ENCODE measurements around the gene GPATCH8.
"Not testable (repeated sequence)": the region's sequence is repeated elsewhere in the genome, so short reads cannot be mapped to it uniquely, and the experiment has no call there.

Gene GPATCH8

DNA sequence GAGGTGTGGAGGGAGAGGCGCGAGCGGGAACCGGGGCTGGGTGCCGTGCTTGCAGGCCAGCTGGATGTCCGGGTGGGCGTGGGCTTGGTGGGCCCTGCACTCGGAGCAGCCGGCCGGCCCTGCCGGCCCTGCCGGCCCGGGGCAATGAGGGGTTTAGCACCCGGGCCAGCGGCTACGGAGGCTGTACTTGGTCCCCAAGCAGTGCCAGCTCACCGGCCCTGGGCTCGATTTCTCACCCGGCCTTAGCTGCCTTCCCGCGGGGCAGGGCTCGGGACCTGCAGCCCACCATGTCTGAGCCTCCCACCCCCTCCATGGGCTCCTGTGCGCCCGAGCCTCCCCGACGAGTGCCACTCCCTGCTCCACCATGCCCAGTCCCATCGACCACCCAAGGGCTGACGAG lies 24.7 kb upstream of the GPATCH8 start:
- no peak for DNase-seq

DNA sequence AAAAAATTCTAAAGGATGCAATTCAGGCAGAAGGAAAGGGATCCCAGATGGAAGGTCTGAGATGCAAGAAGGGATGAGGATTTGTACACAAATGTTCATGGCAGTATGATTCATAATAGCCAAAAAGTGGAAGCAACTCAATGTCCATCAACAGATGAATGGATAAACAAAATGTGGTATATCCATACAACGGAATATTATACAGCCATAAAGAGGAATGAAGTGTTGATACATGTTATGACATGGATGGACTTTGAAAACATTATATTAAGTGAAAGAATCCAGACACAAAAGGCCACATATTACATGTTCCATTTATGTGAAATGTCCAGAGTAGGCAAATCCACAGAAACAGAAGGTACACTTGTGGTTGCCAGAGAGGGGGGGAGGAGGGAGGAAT lies 23.9 kb upstream of the GPATCH8 start:
- DNase-seq = no peak

DNA sequence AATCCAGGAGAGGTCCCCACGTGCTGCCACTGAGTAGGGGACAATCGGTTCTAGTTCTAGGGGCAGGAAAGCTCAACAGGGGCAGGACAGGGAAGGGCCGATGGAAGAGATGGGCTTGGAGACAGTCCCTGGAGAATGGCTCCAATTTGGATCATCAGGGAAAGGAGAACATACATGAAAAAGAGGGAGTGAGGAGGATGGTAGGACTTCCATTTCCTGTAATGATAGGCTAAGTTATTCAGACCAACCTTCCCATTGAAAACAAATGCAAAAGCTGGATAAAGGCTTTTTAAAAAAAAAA lies 20.4 kb upstream of the GPATCH8 start:
- no peak for DNase-seq

GRCh38 chr17:44522883-44523671 lies 19.9 kb upstream of the GPATCH8 start:
- DNase-seq = peak in 3 of 58 donors; percentile 11 to 14 (median 12)

GRCh38 chr17:44518032-44518431 lies 14.8 kb upstream of the GPATCH8 start:
- no peak for DNase-seq

DNA sequence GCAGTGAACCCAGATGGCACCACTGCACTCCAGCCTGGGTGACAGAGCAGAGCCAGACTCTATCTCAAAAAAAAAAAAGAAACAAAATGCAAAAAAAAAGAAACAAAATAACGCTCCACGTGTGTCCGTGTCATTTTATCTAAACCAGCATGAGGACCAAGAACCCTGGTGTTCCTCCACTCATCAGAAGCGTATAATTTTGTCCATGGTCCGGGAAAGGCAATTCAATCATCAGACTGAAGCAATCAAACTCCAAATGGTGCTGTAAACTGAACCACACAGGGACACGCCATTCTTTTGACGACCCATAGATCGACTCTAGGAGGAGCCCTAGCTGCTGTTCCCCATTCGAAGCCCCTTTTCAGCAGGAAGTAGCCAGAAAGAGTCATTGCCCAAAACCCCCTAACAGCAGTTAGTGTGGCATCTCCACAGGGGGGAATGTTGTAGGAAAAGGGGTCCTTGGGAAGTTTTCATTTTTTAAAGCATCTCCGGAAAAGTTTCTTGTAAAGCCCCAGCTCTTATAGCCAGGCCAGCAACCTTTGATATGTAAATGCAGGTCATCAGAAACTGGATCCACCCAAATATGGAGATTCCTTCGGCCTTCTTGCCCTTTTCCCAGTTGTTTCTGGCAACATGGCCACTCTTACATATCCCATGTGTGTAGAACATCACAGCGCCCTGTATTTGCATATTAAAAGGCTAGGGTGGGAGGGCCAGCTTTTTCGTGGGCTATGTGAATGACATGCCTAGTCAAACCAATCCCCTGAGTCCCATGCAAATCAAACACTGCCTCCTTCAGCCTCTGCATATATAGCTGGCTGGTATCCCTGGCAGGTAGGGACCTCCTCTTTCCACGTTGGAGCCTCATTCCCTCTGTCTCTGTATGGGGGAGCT lies 8.3 kb upstream of the GPATCH8 start:
- DNase-seq = not testable (repeated sequence)

GRCh38 chr17:44506939-44507604 lies 3.9 kb upstream of the GPATCH8 start:
- not testable (repeated sequence) for DNase-seq

GRCh38 chr17:44502598-44503146 lies 534 bp downstream of the GPATCH8 start:
- DNase-seq = peak in 9 of 58 donors; percentile 10 to 53 (median 42)

- no peak for DNase-seq
Measured at GRCh38 chr17:44501866-44502375, 1.3 kb downstream of the GPATCH8 start.

DNA sequence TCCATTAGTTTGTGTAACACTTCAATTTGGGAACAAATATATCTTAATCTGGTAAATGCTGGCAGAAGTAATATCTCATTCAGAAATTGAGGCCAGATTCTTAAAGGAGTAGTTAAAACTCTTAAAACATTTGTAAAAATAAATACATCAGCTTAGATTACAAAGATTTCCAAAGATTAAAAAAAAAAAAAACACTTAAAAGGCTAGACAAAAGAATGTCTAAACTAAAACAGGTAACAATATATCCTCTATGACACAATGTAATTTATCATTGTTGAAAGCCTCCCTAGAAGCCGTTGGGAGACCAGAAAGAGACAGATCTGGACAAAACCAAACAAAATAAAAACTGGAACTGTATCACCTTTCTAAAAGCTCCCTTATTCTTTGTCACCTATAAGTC lies 3.5 kb downstream of the GPATCH8 start:
- DNase-seq = no peak

DNA sequence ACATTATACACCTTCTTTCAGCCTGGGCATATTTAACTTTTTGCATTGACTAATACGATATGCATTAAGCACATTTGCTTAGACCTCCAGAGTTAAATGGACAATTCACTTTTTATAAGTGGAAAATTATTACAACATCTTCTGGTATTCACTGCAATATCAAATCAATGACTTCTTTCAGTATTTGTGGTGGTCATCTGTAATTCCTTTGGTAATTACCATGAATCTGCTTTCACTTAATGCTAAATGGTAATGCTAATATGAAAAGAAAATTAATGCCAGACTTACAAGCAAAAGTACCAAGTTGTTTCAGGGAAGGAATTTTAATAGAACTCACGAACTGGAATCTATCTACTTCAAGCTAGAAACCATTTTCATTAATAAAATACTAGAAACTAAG lies 6.4 kb downstream of the GPATCH8 start:
- no peak for DNase-seq

DNA sequence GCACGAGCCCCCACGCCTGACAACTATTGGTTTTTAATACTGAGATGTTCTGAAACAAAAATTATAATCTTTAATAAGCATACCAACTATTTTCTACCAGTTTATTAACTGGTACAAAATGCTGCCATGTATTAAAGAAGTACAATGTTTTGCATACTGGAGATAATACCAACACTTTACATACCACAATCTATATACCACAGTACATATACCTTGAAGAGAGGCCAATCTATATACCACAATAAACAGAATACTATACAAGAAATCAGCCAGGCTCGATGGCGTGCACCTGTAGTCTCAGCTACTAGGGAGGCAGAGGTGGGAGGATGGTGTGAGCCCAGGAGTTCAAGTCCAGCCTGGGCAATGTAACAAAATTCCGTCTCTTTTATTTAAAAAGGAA lies 9.9 kb downstream of the GPATCH8 start:
- DNase-seq = no peak

DNA sequence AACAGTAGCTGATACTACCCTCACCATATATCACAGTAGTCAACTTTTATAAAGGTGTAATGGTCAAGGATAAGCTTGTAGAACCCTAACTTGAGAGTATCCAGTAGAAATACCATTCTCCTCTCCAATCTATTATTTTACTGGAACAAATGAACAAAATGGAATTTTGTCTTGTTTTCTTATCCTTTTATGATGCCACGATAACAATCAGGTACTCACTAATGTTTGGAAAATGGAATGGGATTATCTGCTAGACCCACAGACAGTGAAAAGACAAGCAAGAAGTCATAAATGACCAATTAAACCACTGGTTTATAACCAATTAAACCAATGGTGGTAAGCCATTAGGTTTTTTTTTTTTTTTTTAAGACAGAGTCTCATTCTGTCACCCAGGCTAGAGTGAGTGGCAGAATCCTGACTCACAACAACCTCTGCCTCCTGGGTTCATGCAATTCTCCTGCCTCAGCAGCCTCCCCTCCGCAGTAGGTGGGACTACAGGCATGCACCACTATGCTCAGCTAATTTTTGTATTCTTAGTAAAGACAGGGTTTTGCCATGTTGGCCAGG lies 10.4 kb downstream of the GPATCH8 start:
- no peak for DNase-seq

- no peak for DNase-seq
Measured at GRCh38 chr17:44489581-44489980, 13.6 kb downstream of the GPATCH8 start.

- no peak for DNase-seq
Measured at GRCh38 chr17:44487170-44487569, 16.0 kb downstream of the GPATCH8 start.

- no peak for DNase-seq
Measured at GRCh38 chr17:44473367-44473766, 29.8 kb downstream of the GPATCH8 start.

DNA sequence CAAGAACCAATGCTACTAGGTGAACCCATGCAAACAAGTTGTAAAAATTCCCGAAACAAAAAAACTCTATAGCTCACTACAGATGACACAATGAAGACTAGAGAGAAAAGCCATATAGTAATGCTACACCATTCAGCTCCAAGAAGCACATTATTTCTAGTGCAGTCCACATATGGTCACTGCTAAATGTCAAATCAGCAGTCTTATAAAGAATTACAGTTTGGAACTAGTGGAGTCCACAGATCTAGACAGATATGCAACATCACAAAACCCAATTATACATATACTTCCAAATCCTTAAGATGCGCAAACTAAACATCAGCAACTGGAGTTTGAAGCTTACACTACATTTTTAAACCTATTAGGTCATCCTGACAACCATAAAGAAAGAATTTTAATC lies 33.5 kb downstream of the GPATCH8 start:
- no peak for DNase-seq

DNA sequence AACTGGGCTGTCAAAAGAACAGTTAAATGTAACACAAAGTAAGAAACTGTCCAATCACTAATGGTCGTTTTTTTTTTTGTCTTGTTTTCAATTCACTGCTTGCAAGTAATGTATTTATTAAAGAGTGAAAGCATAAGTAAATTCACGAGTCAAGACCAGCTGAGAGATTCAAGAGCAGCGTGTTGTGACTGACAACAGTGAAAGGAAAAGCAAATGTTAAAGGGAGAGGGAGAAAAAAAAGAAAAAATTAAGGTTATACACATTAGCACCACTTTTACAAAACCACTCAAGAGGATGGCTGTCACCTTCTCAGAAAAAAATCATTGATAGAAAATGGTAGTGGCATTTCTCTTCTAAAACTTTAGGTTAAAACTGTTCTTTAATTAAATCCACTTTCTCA lies 36.1 kb downstream of the GPATCH8 start:
- DNase-seq = no peak

- no peak for DNase-seq
Measured at GRCh38 chr17:44466339-44466738, 36.9 kb downstream of the GPATCH8 start.

DNA sequence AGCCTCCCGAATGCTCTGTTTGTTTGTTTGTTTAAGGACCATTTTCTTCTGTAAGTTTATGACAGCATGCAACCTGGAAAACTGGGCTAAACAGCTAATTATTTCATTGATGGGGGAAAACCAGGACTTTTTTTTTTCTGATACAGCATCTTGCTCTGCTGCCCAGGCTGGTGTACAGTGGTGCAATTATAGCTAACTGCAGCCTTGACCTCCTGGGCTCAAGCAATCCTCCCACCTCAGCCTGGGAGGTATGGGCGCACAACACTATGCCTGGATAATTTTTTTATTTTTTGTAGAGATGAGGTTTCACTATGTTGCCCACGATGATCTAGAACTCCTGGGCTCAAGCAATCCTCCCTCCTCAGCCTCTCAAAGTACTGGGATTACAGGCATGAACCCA lies 37.3 kb downstream of the GPATCH8 start:
- no peak for DNase-seq

DNA sequence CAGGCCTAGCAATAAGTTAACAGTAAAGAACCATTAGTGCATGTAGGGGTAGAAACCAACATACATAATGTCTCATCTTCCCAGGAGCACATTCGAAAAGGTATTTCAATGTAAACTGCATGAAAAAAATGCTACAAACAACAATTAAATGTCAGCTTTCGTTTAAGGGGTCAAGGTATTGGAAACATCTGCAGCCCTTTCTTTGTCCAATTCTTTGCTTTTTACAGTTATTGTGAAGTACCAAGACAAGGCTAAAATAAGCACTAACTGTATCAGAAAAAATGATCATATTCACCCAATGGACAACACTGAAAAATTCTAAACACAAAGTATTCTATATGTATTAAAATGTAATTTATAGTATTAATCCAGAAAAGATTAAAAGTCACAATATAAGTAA lies 37.9 kb downstream of the GPATCH8 start:
- DNase-seq = no peak
